A549 (cell line): ENCODE measurements around the gene TMED9.

Experiments used
- NFE2L2 ChIP-seq: fragments of 150-350 bp; conservative IDR thresholded peaks from 2 replicates; pipeline ENCODE4 v1.6.1; 2014; ENCODE audit warnings: low read length
- TF ChIP-seq, protein P1 (sequence below): fragments of >200 bp; sonication (Bioruptor Twin); formaldehyde crosslinking; IDR thresholded peaks from 3 replicates; pipeline ENCODE4 v1.5.1; 2016

DNA sequence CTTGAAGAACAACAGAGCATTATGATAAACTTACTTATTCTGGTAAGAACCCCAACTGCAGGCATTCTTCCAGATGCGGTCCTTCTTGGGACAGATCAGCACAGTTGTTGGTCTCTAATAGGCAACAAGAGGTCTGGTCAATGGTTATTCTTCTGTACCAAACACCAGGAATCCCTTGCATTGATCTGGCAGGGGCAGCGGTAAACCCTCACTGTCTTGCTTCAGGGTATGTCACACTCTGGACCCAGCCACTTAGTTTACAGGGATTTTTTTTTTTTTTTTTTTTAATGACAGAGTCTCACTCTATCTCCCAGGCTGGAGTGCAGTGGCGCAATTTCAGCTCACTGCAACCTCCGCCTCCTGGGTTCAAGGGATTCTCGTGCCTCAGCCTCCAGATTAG lies 36.3 kb upstream of the TMED9 start:
- no peak for TF ChIP-seq NFE2L2
- TF ChIP-seq, protein P1, sequence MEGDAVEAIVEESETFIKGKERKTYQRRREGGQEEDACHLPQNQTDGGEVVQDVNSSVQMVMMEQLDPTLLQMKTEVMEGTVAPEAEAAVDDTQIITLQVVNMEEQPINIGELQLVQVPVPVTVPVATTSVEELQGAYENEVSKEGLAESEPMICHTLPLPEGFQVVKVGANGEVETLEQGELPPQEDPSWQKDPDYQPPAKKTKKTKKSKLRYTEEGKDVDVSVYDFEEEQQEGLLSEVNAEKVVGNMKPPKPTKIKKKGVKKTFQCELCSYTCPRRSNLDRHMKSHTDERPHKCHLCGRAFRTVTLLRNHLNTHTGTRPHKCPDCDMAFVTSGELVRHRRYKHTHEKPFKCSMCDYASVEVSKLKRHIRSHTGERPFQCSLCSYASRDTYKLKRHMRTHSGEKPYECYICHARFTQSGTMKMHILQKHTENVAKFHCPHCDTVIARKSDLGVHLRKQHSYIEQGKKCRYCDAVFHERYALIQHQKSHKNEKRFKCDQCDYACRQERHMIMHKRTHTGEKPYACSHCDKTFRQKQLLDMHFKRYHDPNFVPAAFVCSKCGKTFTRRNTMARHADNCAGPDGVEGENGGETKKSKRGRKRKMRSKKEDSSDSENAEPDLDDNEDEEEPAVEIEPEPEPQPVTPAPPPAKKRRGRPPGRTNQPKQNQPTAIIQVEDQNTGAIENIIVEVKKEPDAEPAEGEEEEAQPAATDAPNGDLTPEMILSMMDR = no peak
